ENCODE measurements around the gene TBC1D22B. TPM values are rescaled to one million over a fixed set of nuclear protein-coding genes. Genes with fewer than 3 reads are reported as not detected.

TBC1D22B gene
- total and polyA plus RNA-seq, 12 donors: 7.4 to 21.9 (median 15.7) TPM

- 12 to 18% (median 17%) methylated on average over 11 of the region's 11 CpGs for WGBS, 4 donors
- peak overlapping the region; percentile 52 to 87 (median 82) for H3K4me3 ChIP-seq
- no peaks in the 10 kb centered on the region for H3K9me3 ChIP-seq (replicated peaks in 1 of 3)
- H3K36me3 ChIP-seq (replicated peaks in 1 of 2): no peaks in the 10 kb centered on the region
- peak overlapping the region in 4 of 5 donors; percentile 84 to 94 (median 88) for H3K27ac ChIP-seq
- peaks cover 7 to 24% of the 10 kb centered on the region in 2 donors for H3K4me1 ChIP-seq (replicated peaks in 1 of 2)
- DNase-seq: no peak
- no peaks in the 10 kb centered on the region for H3K27me3 ChIP-seq
- TF ChIP-seq, protein P1, sequence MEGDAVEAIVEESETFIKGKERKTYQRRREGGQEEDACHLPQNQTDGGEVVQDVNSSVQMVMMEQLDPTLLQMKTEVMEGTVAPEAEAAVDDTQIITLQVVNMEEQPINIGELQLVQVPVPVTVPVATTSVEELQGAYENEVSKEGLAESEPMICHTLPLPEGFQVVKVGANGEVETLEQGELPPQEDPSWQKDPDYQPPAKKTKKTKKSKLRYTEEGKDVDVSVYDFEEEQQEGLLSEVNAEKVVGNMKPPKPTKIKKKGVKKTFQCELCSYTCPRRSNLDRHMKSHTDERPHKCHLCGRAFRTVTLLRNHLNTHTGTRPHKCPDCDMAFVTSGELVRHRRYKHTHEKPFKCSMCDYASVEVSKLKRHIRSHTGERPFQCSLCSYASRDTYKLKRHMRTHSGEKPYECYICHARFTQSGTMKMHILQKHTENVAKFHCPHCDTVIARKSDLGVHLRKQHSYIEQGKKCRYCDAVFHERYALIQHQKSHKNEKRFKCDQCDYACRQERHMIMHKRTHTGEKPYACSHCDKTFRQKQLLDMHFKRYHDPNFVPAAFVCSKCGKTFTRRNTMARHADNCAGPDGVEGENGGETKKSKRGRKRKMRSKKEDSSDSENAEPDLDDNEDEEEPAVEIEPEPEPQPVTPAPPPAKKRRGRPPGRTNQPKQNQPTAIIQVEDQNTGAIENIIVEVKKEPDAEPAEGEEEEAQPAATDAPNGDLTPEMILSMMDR (IDR thresholded peaks at IDR 0.05): no peak
- no peak for TF ChIP-seq POLR2A (IDR thresholded peaks at IDR 0.05)
- intact Hi-C loops (cut with DNase I): no loop called here
Measured at GRCh38 chr6:37258405-37259105, 983 bp downstream of the TBC1D22B start.

DNA sequence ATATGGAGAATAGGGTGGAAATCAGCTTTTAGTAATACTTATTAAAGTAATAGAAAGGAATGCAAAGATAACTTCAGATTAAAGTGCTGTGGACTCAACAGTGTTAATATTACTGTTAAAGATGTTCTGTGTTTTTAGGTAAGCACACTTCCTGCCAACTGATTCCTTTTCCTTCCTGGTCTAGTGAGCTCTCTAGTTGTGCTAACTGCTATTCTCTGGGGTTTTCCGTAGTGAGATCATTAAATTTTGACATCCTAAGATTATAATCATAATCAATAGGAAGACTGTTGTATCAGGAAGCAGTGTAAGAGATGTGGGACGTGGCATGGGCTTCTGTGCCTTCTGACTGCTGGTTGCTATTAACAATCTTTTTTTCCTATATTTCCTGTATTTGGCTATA lies 1.6 kb downstream of the TBC1D22B start:
- H3K27me3 ChIP-seq: no peaks in the 10 kb centered on the region
- intact Hi-C loops (cut with DNase I): no loop called here
- WGBS, 4 donors: 50 to 68% (median 55%) methylated on average over 2 of the region's 2 CpGs
- H3K4me1 ChIP-seq (replicated peaks in 1 of 2): peaks cover 7 to 24% of the 10 kb centered on the region in 2 donors
- no peaks in the 10 kb centered on the region for H3K9me3 ChIP-seq (replicated peaks in 1 of 3)
- no peaks in the 10 kb centered on the region for H3K36me3 ChIP-seq (replicated peaks in 1 of 2)
- no peak overlapping the region for H3K4me3 ChIP-seq
- H3K27ac ChIP-seq: peak overlapping the region in 1 of 5 donors; percentile 14
- no peak for DNase-seq
- TF ChIP-seq, protein P1 (IDR thresholded peaks at IDR 0.05): no peak
- TF ChIP-seq POLR2A (IDR thresholded peaks at IDR 0.05): no peak

DNA sequence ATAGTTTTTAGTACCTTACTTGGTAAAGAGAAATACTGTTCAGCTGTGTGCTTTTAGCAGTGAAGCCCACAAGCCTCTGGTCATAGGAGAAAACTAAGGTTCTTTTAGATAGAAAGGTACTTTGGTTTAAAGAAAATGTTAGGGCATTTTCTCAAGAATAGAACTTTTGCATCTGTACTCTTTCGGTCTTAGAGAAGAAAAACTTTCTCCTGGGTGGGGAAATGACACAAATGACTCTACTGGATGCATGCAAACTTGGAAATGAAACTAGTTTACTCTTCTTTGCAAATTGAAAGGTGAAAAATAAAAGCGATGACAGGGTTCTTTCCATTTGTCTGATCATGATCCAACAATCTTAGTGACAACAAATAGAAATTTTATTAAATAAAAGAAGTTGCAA lies 2.5 kb downstream of the TBC1D22B start:
- Histone ChIP-seq H3K4me1 (replicated peaks in 1 of 2) (peaks cover 8 to 31% of the 10 kb centered on the region in 2 donors), H3K36me3 (replicated peaks in 1 of 2) (no peaks in the 10 kb centered on the region), H3K27me3 (no peaks in the 10 kb centered on the region), H3K27ac (no peak overlapping the region), H3K4me3 (no peak overlapping the region), H3K9me3 (replicated peaks in 1 of 3) (no peaks in the 10 kb centered on the region)
- WGBS, 4 donors: 65 to 73% (median 69%) methylated on average over 2 of the region's 2 CpGs
- intact Hi-C loops (cut with DNase I): no loop called here
- DNase-seq: no peak
- no peak for TF ChIP-seq POLR2A (IDR thresholded peaks at IDR 0.05)
- TF ChIP-seq, protein P1 (IDR thresholded peaks at IDR 0.05): no peak

- no peaks in the 10 kb centered on the region for H3K36me3 ChIP-seq (replicated peaks in 1 of 2)
- H3K27ac ChIP-seq: no peak overlapping the region
- no peak overlapping the region for H3K4me3 ChIP-seq
- no peak for DNase-seq
- H3K27me3 ChIP-seq: no peaks in the 10 kb centered on the region
- H3K4me1 ChIP-seq (replicated peaks in 1 of 2): peaks cover 10 to 35% of the 10 kb centered on the region in 2 donors
- intact Hi-C loops (cut with DNase I): no loop called here
- H3K9me3 ChIP-seq (replicated peaks in 1 of 3): no peaks in the 10 kb centered on the region
- 95 to 100% (median 96%) methylated on average over 1 of the region's 1 CpG for WGBS, 4 donors
- no peak for TF ChIP-seq POLR2A (IDR thresholded peaks at IDR 0.05)
- TF ChIP-seq, protein P1 (IDR thresholded peaks at IDR 0.05): no peak
Measured at GRCh38 chr6:37260444-37260843, 2.9 kb downstream of the TBC1D22B start.
